WTC11 (cell line): ENCODE results near the gene LRRC8D. TPM values are rescaled to one million over a fixed set of nuclear protein-coding genes. Genes with fewer than 3 reads are reported as not detected.

Experiments
- ATAC-seq: fragments of 200-7000 bp; cut with Tn5 transposase; 2 replicates; pipeline ENCODE4 v1.10.0; 2021; ENCODE audit warnings: mild to moderate bottlenecking, moderate library complexity
- CTCF ChIA-PET: fragments of 300-600 bp; sonication (Branson Sonifier 250); formaldehyde crosslinking; loops from one replicate; lab custom pipeline; 2021; ENCODE audit warnings: antibody characterized with exemption; lab: Charles Lee
- POLR2A ChIA-PET: fragments of 350-600 bp; sonication (Branson Sonifier 250); formaldehyde crosslinking; loops from one replicate; lab custom pipeline; 2021; ENCODE audit warnings: antibody characterized with exemption; lab: Charles Lee
- DNase-seq: peaks from one replicate; pipeline ENCODE4 v3.0.0; 2021; ENCODE audit warnings: low spot score
- H3K27ac Mint-ChIP-seq: 2 replicates; pipeline ENCODE4 v1.8.0; 2021; ENCODE audit warnings: mixed read lengths
- H3K27me3 Mint-ChIP-seq: 2 replicates; pipeline ENCODE4 v1.8.0; 2021; ENCODE audit warnings: low read depth, mild to moderate bottlenecking, moderate library complexity, mixed read lengths
- H3K36me3 Mint-ChIP-seq: 2 replicates; pipeline ENCODE4 v1.8.0; 2021; ENCODE audit warnings: mixed read lengths
- H3K4me1 Mint-ChIP-seq: 2 replicates; pipeline ENCODE4 v1.8.0; 2022; ENCODE audit warnings: mixed read lengths
- H3K4me3 Mint-ChIP-seq: 2 replicates; pipeline ENCODE4 v1.8.0; 2021; ENCODE audit warnings: mild to moderate bottlenecking, moderate library complexity, mixed read lengths
- H3K9me3 Mint-ChIP-seq: 2 replicates; pipeline ENCODE4 v1.8.0; 2021; ENCODE audit warnings: mixed read lengths
- CBFB ChIP-seq: sonication (generic); formaldehyde crosslinking; IDR thresholded peaks from 2 replicates; pipeline ENCODE4 v1.8.1; 2022; ENCODE audit warnings: mild to moderate bottlenecking, low read depth, missing genetic modification reagents
- CREB1 ChIP-seq: sonication (generic); formaldehyde crosslinking; IDR thresholded peaks from 2 replicates; pipeline ENCODE4 v1.8.0; 2023; ENCODE audit warnings: mild to moderate bottlenecking, missing genetic modification reagents
- ETV6 ChIP-seq: sonication (generic); formaldehyde crosslinking; IDR thresholded peaks from 2 replicates; pipeline ENCODE4 v1.8.1; 2022; ENCODE audit warnings: mild to moderate bottlenecking, missing genetic modification reagents
- FOXK1 ChIP-seq: sonication (generic); formaldehyde crosslinking; IDR thresholded peaks from 2 replicates; pipeline ENCODE4 v1.8.0; 2022; ENCODE audit warnings: mild to moderate bottlenecking, moderate library complexity, missing genetic modification reagents
- KAT7 ChIP-seq: sonication (generic); formaldehyde crosslinking; IDR thresholded peaks from 2 replicates; pipeline ENCODE4 v1.8.1; 2023; ENCODE audit warnings: missing genetic modification reagents, mild to moderate bottlenecking, borderline replicate concordance
- MYBL2 ChIP-seq: sonication (generic); formaldehyde crosslinking; IDR thresholded peaks from 2 replicates; pipeline ENCODE4 v1.8.1; 2023; ENCODE audit warnings: mild to moderate bottlenecking, moderate library complexity, missing genetic modification reagents
- SMAD4 ChIP-seq: sonication (generic); formaldehyde crosslinking; IDR thresholded peaks from 2 replicates; pipeline ENCODE4 v1.8.0; 2022; ENCODE audit warnings: mild to moderate bottlenecking, missing genetic modification reagents
- SP1 ChIP-seq: sonication (generic); formaldehyde crosslinking; conservative IDR thresholded peaks from 2 replicates; pipeline ENCODE4 v1.8.1; 2022; ENCODE audit warnings: missing genetic modification reagents
- TEAD1 ChIP-seq: sonication (generic); formaldehyde crosslinking; IDR thresholded peaks from 2 replicates; pipeline ENCODE4 v1.8.0; 2022; ENCODE audit warnings: mild to moderate bottlenecking, missing genetic modification reagents
- TEAD4 ChIP-seq: sonication (generic); formaldehyde crosslinking; IDR thresholded peaks from 2 replicates; pipeline ENCODE4 v1.8.0; 2022; ENCODE audit warnings: mild to moderate bottlenecking, missing genetic modification reagents
- USF1 ChIP-seq: sonication (generic); formaldehyde crosslinking; IDR thresholded peaks from 2 replicates; pipeline ENCODE4 v1.8.0; 2022; ENCODE audit warnings: mild to moderate bottlenecking, missing genetic modification reagents
- ZMAT4 ChIP-seq: fragments of 250-450 bp; sonication (Bioruptor Pico); IDR thresholded peaks from 2 replicates; pipeline ENCODE4 v1.9.0; 2021; ENCODE audit warnings: mild to moderate bottlenecking
- ZNF121 ChIP-seq: sonication (generic); formaldehyde crosslinking; IDR thresholded peaks from 2 replicates; pipeline ENCODE4 v1.8.0; 2023; ENCODE audit warnings: missing genetic modification reagents
- ZNF317 ChIP-seq: sonication (generic); formaldehyde crosslinking; IDR thresholded peaks from 2 replicates; pipeline ENCODE4 v1.8.1; 2023; ENCODE audit warnings: low read depth, mild to moderate bottlenecking, moderate library complexity, missing genetic modification reagents, borderline replicate concordance
- total RNA-seq: library from RNA; stranded (reverse); gene quantifications from 3 replicates; pipeline ENCODE4 v1.2.3, GENCODE V29; 2021
- TF ChIP-seq, protein P1 (sequence below): sonication (generic); formaldehyde crosslinking; IDR thresholded peaks from 2 replicates; pipeline ENCODE4 v1.8.0; 2022; ENCODE audit warnings: mild to moderate bottlenecking, missing genetic modification reagents
- TF ChIP-seq, protein P2 (sequence below): sonication (generic); formaldehyde crosslinking; IDR thresholded peaks from 2 replicates; pipeline ENCODE4 v1.8.1; 2023; ENCODE audit warnings: mild to moderate bottlenecking, missing genetic modification reagents, moderate library complexity
- TF ChIP-seq, protein P3 (sequence below): fragments of 250-450 bp; sonication (Bioruptor Pico); IDR thresholded peaks from 2 replicates; pipeline ENCODE4 v1.9.0; 2021; ENCODE audit warnings: moderate library complexity, mild to moderate bottlenecking, inconsistent platforms, borderline replicate concordance
- TF ChIP-seq, protein P4 (sequence below): sonication (generic); formaldehyde crosslinking; conservative IDR thresholded peaks from 2 replicates; pipeline ENCODE4 v1.8.1; 2023; ENCODE audit warnings: mild to moderate bottlenecking, low read depth, missing genetic modification reagents, moderate library complexity
- TF ChIP-seq, protein P5 (sequence below): sonication (generic); formaldehyde crosslinking; IDR thresholded peaks from 2 replicates; pipeline ENCODE4 v1.8.0; 2022; ENCODE audit warnings: mild to moderate bottlenecking, missing genetic modification reagents
- TF ChIP-seq, protein P6 (sequence below): sonication (generic); formaldehyde crosslinking; IDR thresholded peaks from 2 replicates; pipeline ENCODE4 v1.8.1; 2022; ENCODE audit warnings: low read depth, mild to moderate bottlenecking, moderate library complexity, missing genetic modification reagents, borderline replicate concordance
- TF ChIP-seq, protein P7 (sequence below): sonication (generic); formaldehyde crosslinking; IDR thresholded peaks from 2 replicates; pipeline ENCODE4 v1.8.0; 2023; ENCODE audit warnings: missing genetic modification reagents

Gene LRRC8D
- total RNA-seq, 1 experiment from 2014 or later, result 42.6 TPM

GRCh38 chr1:89910780-89911179, 89.9 kb downstream of the LRRC8D start:
- peak; percentile 37; the same call in 1 of the 2 replicates for TF ChIP-seq ZNF121
- TF ChIP-seq, protein P1, sequence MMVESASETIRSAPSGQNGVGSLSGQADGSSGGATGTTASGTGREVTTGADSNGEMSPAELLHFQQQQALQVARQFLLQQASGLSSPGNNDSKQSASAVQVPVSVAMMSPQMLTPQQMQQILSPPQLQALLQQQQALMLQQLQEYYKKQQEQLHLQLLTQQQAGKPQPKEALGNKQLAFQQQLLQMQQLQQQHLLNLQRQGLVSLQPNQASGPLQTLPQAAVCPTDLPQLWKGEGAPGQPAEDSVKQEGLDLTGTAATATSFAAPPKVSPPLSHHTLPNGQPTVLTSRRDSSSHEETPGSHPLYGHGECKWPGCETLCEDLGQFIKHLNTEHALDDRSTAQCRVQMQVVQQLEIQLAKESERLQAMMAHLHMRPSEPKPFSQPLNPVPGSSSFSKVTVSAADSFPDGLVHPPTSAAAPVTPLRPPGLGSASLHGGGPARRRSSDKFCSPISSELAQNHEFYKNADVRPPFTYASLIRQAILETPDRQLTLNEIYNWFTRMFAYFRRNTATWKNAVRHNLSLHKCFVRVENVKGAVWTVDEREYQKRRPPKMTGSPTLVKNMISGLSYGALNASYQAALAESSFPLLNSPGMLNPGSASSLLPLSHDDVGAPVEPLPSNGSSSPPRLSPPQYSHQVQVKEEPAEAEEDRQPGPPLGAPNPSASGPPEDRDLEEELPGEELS (CRISPR knock-in tag), result peak; percentile 27; the same call in 1 of the 2 replicates
- 0 out of 2 replicates have a peak, but pooled peaks have one; percentile 21 for TF ChIP-seq ETV6 (CRISPR knock-in tag)
- TF ChIP-seq TEAD4 (CRISPR knock-in tag), result no peak
- TF ChIP-seq, protein P2, sequence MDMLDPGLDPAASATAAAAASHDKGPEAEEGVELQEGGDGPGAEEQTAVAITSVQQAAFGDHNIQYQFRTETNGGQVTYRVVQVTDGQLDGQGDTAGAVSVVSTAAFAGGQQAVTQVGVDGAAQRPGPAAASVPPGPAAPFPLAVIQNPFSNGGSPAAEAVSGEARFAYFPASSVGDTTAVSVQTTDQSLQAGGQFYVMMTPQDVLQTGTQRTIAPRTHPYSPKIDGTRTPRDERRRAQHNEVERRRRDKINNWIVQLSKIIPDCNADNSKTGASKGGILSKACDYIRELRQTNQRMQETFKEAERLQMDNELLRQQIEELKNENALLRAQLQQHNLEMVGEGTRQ (CRISPR knock-in tag), result no peak
- TF ChIP-seq, protein P3, sequence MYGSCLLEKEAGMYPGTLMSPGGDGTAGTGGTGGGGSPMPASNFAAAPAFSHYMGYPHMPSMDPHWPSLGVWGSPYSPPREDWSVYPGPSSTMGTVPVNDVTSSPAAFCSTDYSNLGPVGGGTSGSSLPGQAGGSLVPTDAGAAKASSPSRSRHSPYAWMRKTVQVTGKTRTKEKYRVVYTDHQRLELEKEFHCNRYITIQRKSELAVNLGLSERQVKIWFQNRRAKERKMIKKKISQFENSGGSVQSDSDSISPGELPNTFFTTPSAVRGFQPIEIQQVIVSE, result no peak
- TF ChIP-seq TEAD1 (CRISPR knock-in tag), result 0 out of 2 replicates have a peak, but pooled peaks have one; percentile 22
- TF ChIP-seq FOXK1 (CRISPR knock-in tag), result peak; percentile 65
- no peaks in the 10 kb centered on the region for H3K27me3 Mint-ChIP-seq
- H3K4me3 Mint-ChIP-seq, result peak overlapping the region; percentile 59
- no peak for DNase-seq
- POLR2A ChIA-PET, result interaction anchor here (1.1 kb wide), 1 partner anchor 10 kb away, joined by 4 read pairs; no protein-coding TSS in a partner anchor
- peak overlapping the region; percentile 99 for H3K27ac Mint-ChIP-seq
- H3K36me3 Mint-ChIP-seq, result 0 out of 2 replicates have a peak, but pooled peaks cover 2% of the 10 kb centered on the region
- peaks cover 85% of the 10 kb centered on the region for H3K4me1 Mint-ChIP-seq
- no peaks in the 10 kb centered on the region for H3K9me3 Mint-ChIP-seq
- CTCF ChIA-PET, result interaction anchor here (0.7 to 2.0 kb wide), 4 partner anchors 9 to 83 kb away, joined by 3 to 7 read pairs (median 4); no protein-coding TSS in a partner anchor
- ATAC-seq, result peak; percentile 95

DNA sequence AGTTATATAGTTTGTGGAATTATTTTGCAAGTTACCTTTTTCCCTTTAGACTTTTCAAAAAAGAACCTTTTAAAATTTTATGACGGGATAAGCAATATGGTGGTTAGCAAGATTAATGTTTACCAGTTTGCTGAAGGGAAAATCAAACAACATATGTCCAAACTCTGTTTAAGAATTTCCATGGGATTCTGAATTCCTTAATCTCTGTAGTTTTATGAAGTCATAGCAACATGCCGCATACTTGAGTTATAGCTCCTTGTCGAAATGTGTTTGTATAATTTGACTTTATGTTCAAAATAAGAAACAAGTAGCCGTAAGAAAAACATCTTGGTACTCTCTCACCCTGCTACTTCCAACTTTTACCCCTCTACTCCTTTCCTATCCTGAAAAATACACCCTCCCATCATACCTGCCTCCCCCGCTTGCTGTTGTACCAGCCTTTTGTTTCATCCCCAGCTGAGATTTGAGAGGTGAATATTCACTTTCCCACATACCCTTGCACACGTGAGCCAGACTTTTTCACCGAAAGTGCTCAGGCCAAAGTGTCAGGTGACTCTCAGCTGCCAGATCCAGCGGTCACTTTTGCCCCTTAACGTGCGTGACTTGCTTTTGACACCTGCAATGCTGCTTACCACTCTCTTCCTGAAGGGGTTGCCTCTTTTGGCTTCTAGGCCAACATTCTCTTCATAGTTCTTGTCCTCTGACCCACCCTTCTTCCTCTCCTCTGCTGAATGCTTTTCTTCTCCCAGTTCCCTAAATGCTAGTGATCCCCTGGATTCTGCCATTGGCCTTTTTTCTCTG, 90.6 kb downstream of the LRRC8D start:
- POLR2A ChIA-PET, result interaction anchor here (1.1 kb wide), 1 partner anchor 10 kb away, joined by 4 read pairs; no protein-coding TSS in a partner anchor
- peak; percentile 13; the same call in 1 of the 2 replicates for ATAC-seq
- Mint-ChIP-seq H3K27me3 (no peaks in the 10 kb centered on the region), H3K27ac (peak overlapping the region; percentile 99), H3K4me3 (peak overlapping the region; percentile 59), H3K9me3 (no peaks in the 10 kb centered on the region), H3K36me3 (0 out of 2 replicates have a peak, but pooled peaks cover 2% of the 10 kb centered on the region), H3K4me1 (peaks cover 81% of the 10 kb centered on the region)
- DNase-seq, result no peak
- CTCF ChIA-PET, result interaction anchor here (0.7 to 2.0 kb wide), 4 partner anchors 9 to 83 kb away, joined by 3 to 7 read pairs (median 4); no protein-coding TSS in a partner anchor
- TF ChIP-seq CBFB (CRISPR knock-in tag), result no peak
- TF ChIP-seq, protein P4, sequence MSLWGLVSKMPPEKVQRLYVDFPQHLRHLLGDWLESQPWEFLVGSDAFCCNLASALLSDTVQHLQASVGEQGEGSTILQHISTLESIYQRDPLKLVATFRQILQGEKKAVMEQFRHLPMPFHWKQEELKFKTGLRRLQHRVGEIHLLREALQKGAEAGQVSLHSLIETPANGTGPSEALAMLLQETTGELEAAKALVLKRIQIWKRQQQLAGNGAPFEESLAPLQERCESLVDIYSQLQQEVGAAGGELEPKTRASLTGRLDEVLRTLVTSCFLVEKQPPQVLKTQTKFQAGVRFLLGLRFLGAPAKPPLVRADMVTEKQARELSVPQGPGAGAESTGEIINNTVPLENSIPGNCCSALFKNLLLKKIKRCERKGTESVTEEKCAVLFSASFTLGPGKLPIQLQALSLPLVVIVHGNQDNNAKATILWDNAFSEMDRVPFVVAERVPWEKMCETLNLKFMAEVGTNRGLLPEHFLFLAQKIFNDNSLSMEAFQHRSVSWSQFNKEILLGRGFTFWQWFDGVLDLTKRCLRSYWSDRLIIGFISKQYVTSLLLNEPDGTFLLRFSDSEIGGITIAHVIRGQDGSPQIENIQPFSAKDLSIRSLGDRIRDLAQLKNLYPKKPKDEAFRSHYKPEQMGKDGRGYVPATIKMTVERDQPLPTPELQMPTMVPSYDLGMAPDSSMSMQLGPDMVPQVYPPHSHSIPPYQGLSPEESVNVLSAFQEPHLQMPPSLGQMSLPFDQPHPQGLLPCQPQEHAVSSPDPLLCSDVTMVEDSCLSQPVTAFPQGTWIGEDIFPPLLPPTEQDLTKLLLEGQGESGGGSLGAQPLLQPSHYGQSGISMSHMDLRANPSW (CRISPR knock-in tag), result no peak
- TF ChIP-seq ZMAT4, result no peak
- TF ChIP-seq SMAD4 (CRISPR knock-in tag), result no peak
- TF ChIP-seq ZNF317 (CRISPR knock-in tag), result no peak
- no peak for TF ChIP-seq KAT7
- TF ChIP-seq, protein P2 (CRISPR knock-in tag), result peak; percentile 74
- peak; percentile 66; the same call in 1 of the 2 replicates for TF ChIP-seq USF1 (CRISPR knock-in tag)
- TF ChIP-seq SP1, result no peak
- no peak for TF ChIP-seq CREB1 (CRISPR knock-in tag)
- no peak for TF ChIP-seq MYBL2 (CRISPR knock-in tag)
- TF ChIP-seq, protein P5, sequence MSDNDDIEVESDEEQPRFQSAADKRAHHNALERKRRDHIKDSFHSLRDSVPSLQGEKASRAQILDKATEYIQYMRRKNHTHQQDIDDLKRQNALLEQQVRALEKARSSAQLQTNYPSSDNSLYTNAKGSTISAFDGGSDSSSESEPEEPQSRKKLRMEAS (CRISPR knock-in tag), result 0 out of 2 replicates have a peak, but pooled peaks have one; percentile 21
- TF ChIP-seq, protein P6, sequence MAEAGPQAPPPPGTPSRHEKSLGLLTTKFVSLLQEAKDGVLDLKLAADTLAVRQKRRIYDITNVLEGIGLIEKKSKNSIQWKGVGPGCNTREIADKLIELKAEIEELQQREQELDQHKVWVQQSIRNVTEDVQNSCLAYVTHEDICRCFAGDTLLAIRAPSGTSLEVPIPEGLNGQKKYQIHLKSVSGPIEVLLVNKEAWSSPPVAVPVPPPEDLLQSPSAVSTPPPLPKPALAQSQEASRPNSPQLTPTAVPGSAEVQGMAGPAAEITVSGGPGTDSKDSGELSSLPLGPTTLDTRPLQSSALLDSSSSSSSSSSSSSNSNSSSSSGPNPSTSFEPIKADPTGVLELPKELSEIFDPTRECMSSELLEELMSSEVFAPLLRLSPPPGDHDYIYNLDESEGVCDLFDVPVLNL (CRISPR knock-in tag), result no peak
- TF ChIP-seq, protein P7, sequence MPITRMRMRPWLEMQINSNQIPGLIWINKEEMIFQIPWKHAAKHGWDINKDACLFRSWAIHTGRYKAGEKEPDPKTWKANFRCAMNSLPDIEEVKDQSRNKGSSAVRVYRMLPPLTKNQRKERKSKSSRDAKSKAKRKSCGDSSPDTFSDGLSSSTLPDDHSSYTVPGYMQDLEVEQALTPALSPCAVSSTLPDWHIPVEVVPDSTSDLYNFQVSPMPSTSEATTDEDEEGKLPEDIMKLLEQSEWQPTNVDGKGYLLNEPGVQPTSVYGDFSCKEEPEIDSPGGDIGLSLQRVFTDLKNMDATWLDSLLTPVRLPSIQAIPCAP (CRISPR knock-in tag), result no peak
